Stimulated activated naive CD4-positive, alpha-beta T cell (primary cell): ENCODE data around the gene BAIAP2.
"Not testable (repeated sequence)": the region's sequence is repeated elsewhere in the genome, so short reads cannot be mapped to it uniquely, and the experiment has no call there.

ENCODE experiments used
- DNase-seq, 6 experiments: peaks; one replicate each; lab custom pipeline; 2025; lab: John Stamatoyannopoulos, UW

Gene BAIAP2

GRCh38 chr17:81140695-81141094 lies 105.7 kb downstream of the BAIAP2 start:
- DNase-seq: no peak

- DNase-seq: peak; percentile 19 to 55 (median 30)
Measured at GRCh38 chr17:81142301-81143199, 107.6 kb downstream of the BAIAP2 start.

- no peak for DNase-seq
Measured at GRCh38 chr17:81143200-81143527, 108.2 kb downstream of the BAIAP2 start.

- no peak for DNase-seq
Measured at GRCh38 chr17:81143717-81144422, 108.9 kb downstream of the BAIAP2 start.

GRCh38 chr17:81144423-81144781 lies 109.5 kb downstream of the BAIAP2 start:
- DNase-seq: no peak

GRCh38 chr17:81146208-81146607 lies 111.3 kb downstream of the BAIAP2 start:
- not testable (repeated sequence) for DNase-seq

GRCh38 chr17:81147701-81148100 lies 112.8 kb downstream of the BAIAP2 start:
- DNase-seq: no peak

- DNase-seq: no peak
Measured at GRCh38 chr17:81148571-81148970, 113.6 kb downstream of the BAIAP2 start.

- no peak for DNase-seq
Measured at GRCh38 chr17:81148986-81149533, 114.1 kb downstream of the BAIAP2 start.

GRCh38 chr17:81150377-81151077 lies 115.6 kb downstream of the BAIAP2 start:
- DNase-seq: no peak

- no peak for DNase-seq
Measured at GRCh38 chr17:81151278-81151677, 116.3 kb downstream of the BAIAP2 start.

- DNase-seq: no peak
Measured at GRCh38 chr17:81152288-81152828, 117.4 kb downstream of the BAIAP2 start.

GRCh38 chr17:81153340-81153803 lies 118.4 kb downstream of the BAIAP2 start:
- DNase-seq: no peak

- DNase-seq: not testable (repeated sequence)
Measured at GRCh38 chr17:81154016-81154415, 119.1 kb downstream of the BAIAP2 start.

GRCh38 chr17:81154961-81155360 lies 120.0 kb downstream of the BAIAP2 start:
- DNase-seq: no peak

GRCh38 chr17:81156866-81157805 lies 122.2 kb downstream of the BAIAP2 start:
- DNase-seq: no peak

- DNase-seq: no peak
Measured at GRCh38 chr17:81157848-81158687, 123.1 kb downstream of the BAIAP2 start.

GRCh38 chr17:81158688-81159590 lies 124.0 kb downstream of the BAIAP2 start:
- no peak for DNase-seq
